ENCODE data around the gene GNE. TPM values are rescaled to one million over a fixed set of nuclear protein-coding genes. Genes with fewer than 3 reads are reported as not detected.

Gene GNE
- polyA plus RNA-seq, 1 donor (not counting 4 experiments of a cell fraction or from before 2014, with no cell fraction given) = 10.1 TPM

- no peak overlapping the region for H3K4me3 ChIP-seq (ENCODE audit: control insufficient read depth in 2 of 3, extremely low read depth in 1 of 3, insufficient read depth in 2 of 3, low read depth in 1 of 3, low read length in 3 of 3)
- no peaks in the 10 kb centered on the region for H3K79me2 ChIP-seq (ENCODE audit: control insufficient read depth, insufficient read depth, low read length)
- FAIRE-seq = no peak
- H3K9me3 ChIP-seq (ENCODE audit: control insufficient read depth, low read depth, low read length) = no peaks in the 10 kb centered on the region
- no peak overlapping the region for H3K4me2 ChIP-seq (ENCODE audit: control insufficient read depth, extremely low read depth, insufficient read depth, low read depth, low read length)
- TF ChIP-seq EZH2 (IDR thresholded peaks at IDR 0.05; ENCODE audit: low read length) (no peak), CTCF (optimal IDR thresholded peaks at IDR 0.05 in 1 of 3, IDR thresholded peaks at IDR 0.05 in 1 of 3, conservative IDR thresholded peaks at IDR 0.05 in 1 of 3; ENCODE audit: extremely low read depth in 1 of 3, insufficient read depth in 2 of 3, low read length in 3 of 3) (no peak)
- no peaks in the 10 kb centered on the region for H3K27me3 ChIP-seq (ENCODE audit: control insufficient read depth, extremely low read depth, insufficient read depth, low read length)
- no peak overlapping the region for H3K9ac ChIP-seq (ENCODE audit: control insufficient read depth, extremely low read depth, insufficient read depth, low read length)
- dilution Hi-C loops (cut with MboI; ENCODE audit: extremely low pct_ligation_motif_present, low sequenced_read_pairs) = no loop called here
- DNase-seq (ENCODE audit: low read depth, low spot score) = no peak
- H4K20me1 ChIP-seq (ENCODE audit: control insufficient read depth, extremely low read depth, insufficient read depth, low read length) = no peaks in the 10 kb centered on the region
- H3K9me1 ChIP-seq (ENCODE audit: control insufficient read depth, extremely low read depth, insufficient read depth, low read length) = no peaks in the 10 kb centered on the region
- no peak overlapping the region for H2AFZ ChIP-seq (ENCODE audit: control insufficient read depth, low read length)
- H3K27ac ChIP-seq (ENCODE audit: control insufficient read depth, insufficient read depth, low read length) = no peak overlapping the region
- no peaks in the 10 kb centered on the region for H3K36me3 ChIP-seq (ENCODE audit: control insufficient read depth in 2 of 2, extremely low read depth in 1 of 2, insufficient read depth in 2 of 2, low read length in 2 of 2)
- H3K4me1 ChIP-seq (ENCODE audit: control insufficient read depth, extremely low read depth, insufficient read depth, low read length) = peaks cover 9% of the 10 kb centered on the region
Observed at GRCh38 chr9:36288070-36288469, 29.8 kb upstream of the GNE start.

- Histone ChIP-seq H4K20me1 (ENCODE audit: control insufficient read depth, extremely low read depth, insufficient read depth, low read length) (no peaks in the 10 kb centered on the region), H3K79me2 (ENCODE audit: control insufficient read depth, insufficient read depth, low read length) (no peaks in the 10 kb centered on the region), H3K4me3 (ENCODE audit: control insufficient read depth in 2 of 3, extremely low read depth in 1 of 3, insufficient read depth in 2 of 3, low read depth in 1 of 3, low read length in 3 of 3) (no peak overlapping the region), H3K4me1 (ENCODE audit: control insufficient read depth, extremely low read depth, insufficient read depth, low read length) (peaks cover 9% of the 10 kb centered on the region), H3K9me3 (ENCODE audit: control insufficient read depth, low read depth, low read length) (no peaks in the 10 kb centered on the region), H3K4me2 (ENCODE audit: control insufficient read depth, extremely low read depth, insufficient read depth, low read depth, low read length) (no peak overlapping the region), H3K27me3 (ENCODE audit: control insufficient read depth, extremely low read depth, insufficient read depth, low read length) (no peaks in the 10 kb centered on the region), H3K9me1 (ENCODE audit: control insufficient read depth, extremely low read depth, insufficient read depth, low read length) (no peaks in the 10 kb centered on the region), H3K27ac (ENCODE audit: control insufficient read depth, insufficient read depth, low read length) (no peak overlapping the region), H3K36me3 (ENCODE audit: control insufficient read depth in 2 of 2, extremely low read depth in 1 of 2, insufficient read depth in 2 of 2, low read length in 2 of 2) (no peaks in the 10 kb centered on the region), H3K9ac (ENCODE audit: control insufficient read depth, extremely low read depth, insufficient read depth, low read length) (no peak overlapping the region), H2AFZ (ENCODE audit: control insufficient read depth, low read length) (no peak overlapping the region)
- no peak for TF ChIP-seq CTCF (optimal IDR thresholded peaks at IDR 0.05 in 1 of 3, IDR thresholded peaks at IDR 0.05 in 1 of 3, conservative IDR thresholded peaks at IDR 0.05 in 1 of 3; ENCODE audit: extremely low read depth in 1 of 3, insufficient read depth in 2 of 3, low read length in 3 of 3)
- no peak for TF ChIP-seq EZH2 (IDR thresholded peaks at IDR 0.05; ENCODE audit: low read length)
- DNase-seq (ENCODE audit: low read depth, low spot score) = no peak
- no peak for FAIRE-seq
- dilution Hi-C loops (cut with MboI; ENCODE audit: extremely low pct_ligation_motif_present, low sequenced_read_pairs) = no loop called here
Observed at GRCh38 chr9:36286388-36286787, 28.1 kb upstream of the GNE start.
